WI38 (cell line): ENCODE results near the gene FMO1.

Source experiments
- H3K4me3 ChIP-seq: 2 replicates; pipeline ENCODE4 v1.5.1; 2011; ENCODE audit warnings: low read depth, mild to moderate bottlenecking, control low read depth, low read length
- TF ChIP-seq, protein P1 (sequence below): IDR thresholded peaks from 2 replicates; pipeline ENCODE4 v1.5.1; 2012; ENCODE audit warnings: low read depth, mild to moderate bottlenecking, control low read depth, low read length

The FMO1 gene

DNA sequence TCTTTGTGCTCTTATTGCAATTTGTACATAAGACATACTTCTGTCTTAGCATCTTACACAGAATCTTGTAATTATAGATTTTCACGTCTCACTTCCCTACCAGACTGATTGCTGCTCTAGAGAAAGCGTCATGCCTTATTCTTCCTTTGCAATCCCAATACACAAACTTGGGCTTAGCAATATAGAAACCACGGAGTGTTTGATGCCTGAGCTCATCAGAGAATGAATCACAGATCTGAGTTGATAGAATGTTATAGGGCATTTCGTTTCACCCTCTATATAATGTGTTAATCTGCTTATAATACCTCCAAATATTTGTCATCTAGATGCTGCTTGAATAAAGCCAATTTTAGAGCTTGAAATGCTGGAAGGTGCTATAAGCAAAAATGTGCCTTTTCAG is 6.6 kb downstream of the FMO1 start:
- TF ChIP-seq, protein P1, sequence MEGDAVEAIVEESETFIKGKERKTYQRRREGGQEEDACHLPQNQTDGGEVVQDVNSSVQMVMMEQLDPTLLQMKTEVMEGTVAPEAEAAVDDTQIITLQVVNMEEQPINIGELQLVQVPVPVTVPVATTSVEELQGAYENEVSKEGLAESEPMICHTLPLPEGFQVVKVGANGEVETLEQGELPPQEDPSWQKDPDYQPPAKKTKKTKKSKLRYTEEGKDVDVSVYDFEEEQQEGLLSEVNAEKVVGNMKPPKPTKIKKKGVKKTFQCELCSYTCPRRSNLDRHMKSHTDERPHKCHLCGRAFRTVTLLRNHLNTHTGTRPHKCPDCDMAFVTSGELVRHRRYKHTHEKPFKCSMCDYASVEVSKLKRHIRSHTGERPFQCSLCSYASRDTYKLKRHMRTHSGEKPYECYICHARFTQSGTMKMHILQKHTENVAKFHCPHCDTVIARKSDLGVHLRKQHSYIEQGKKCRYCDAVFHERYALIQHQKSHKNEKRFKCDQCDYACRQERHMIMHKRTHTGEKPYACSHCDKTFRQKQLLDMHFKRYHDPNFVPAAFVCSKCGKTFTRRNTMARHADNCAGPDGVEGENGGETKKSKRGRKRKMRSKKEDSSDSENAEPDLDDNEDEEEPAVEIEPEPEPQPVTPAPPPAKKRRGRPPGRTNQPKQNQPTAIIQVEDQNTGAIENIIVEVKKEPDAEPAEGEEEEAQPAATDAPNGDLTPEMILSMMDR = no peak
- H3K4me3 ChIP-seq = no peak overlapping the region

DNA sequence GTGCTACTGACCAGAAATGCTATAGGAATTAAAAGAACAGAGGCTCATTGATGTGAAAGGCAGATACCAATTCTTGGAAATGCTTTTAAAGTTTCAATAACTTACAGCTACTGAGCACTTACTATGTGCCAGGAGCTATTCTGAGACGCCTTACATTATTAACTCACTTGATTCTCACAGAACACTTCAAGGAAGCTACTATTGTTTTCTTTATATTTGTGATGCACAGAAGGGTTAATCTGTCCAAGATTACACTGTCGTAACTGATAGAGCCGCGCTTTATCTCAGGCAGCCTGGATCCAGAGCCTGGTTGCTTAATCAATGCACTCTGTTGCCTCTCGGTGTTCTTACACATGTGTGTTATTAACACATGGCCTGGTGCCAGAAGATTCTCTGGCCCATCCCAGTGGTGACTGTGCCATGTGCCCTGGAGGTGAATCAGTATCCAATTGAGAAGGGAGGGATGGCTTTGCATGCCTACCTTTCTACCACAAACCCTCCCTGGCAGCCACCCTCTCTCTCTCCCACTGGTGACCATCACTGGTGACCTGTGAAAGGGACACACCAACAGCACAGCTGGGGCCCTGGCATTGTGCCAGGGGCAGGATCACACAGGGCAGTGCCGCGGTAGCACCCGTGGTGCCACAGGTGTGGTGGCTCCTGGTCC is 8.8 kb downstream of the FMO1 start:
- no peak overlapping the region for H3K4me3 ChIP-seq
- TF ChIP-seq, protein P1 = no peak

DNA sequence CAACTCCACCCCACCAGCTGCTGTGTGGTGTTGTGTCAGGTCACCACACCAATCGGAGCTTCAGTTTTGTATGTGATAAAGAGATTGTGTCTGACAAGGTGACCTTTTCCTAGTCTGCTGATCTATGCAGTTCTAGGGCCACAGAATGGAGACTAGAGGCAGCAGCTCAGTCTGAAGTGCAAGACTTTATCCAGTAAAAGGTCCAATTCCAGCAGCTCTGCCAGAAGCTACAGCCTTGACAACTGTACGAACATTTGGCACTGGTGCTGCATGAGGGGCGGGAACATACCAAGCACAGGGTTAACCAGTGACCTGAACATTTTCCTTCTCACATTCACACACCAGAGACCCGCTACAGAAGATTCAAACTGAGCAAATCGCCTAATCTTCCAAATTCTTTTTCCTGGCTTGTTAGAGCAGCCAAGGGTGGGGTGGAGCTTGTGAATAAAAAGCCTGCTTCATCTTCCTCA is 9.3 kb downstream of the FMO1 start:
- no peak overlapping the region for H3K4me3 ChIP-seq
- TF ChIP-seq, protein P1 = no peak

DNA sequence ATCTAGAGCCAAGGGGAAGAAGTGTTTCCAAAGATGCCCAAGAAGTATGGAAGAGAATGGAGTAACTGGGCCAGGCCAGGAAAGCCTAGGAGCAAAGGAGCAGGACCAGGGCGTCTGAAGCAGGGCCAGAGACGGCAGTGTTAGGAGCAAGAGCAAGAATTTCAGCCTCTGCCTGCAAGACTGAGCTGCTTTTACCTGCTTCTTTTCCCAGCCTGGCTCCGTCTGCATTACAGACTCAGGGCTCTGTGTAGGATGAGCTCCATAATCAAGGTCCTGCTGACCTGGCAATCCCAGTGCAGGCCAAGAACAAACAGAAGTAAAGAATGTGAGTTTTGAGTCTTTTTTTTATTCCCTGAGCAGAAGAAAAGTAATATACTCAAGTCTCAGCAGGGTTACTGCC is 10.1 kb downstream of the FMO1 start:
- no peak overlapping the region for H3K4me3 ChIP-seq
- TF ChIP-seq, protein P1 = no peak

DNA sequence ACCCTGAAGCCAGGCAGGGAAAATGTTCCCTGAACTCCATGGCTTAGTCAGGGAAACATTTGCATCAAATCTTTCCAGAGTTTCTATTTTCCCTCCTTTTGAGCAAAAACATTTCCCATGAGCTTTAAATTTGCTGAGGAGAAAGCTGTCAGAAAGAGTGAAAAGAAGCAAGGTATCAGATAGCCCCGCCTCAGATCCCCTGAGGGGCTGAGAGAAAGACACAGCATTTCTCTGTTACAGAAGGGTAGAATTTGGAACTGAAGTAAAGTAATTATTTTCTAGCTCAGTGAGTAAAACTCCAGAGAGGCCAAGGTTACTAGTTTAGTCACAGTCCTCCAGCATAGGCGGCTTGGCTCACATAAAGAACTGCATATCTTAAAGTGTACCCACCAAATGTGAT is 10.6 kb downstream of the FMO1 start:
- TF ChIP-seq, protein P1 = no peak
- no peak overlapping the region for H3K4me3 ChIP-seq

DNA sequence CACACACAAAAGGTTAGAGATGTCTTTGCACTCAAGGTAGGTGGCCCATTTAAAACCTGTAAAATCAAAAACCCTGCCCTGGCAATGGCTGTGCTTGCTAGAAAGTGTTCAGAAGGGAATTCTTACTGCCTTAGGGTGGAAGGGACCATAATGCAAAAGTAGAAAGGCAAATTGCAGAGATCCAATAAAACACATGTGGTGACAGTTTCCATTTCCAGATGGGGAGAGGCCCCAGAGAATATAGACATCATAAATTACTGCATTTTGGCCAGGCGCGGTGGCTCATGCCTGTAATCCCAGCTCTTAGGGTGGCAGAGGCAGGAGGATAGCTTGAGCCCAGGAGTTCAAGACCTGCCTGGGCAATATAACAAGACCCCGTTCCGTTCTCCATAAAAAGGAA is 13.0 kb downstream of the FMO1 start:
- TF ChIP-seq, protein P1 = no peak

DNA sequence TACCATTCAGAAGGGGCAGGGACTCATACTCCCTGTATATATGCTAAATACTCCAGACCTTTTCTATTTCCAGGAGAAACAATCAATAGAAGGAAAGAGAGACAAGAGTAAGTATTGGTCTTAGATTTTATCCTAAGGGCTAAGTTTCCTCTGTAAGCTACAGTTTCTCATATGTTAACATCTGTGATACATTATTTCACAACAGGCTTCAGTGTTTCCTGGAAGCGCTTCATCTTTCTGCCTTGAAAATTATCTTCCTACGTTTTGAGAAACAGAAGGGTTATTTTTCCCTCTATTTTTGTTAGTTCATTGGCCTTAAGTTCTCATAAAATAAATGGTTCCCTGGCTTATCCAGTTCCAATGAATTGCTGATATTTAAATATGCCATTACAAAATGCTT is 15.6 kb downstream of the FMO1 start:
- no peak overlapping the region for H3K4me3 ChIP-seq
- TF ChIP-seq, protein P1 = no peak

More for the DNA sequence above, 13.0 kb downstream of the FMO1 start:
- no peak overlapping the region for H3K4me3 ChIP-seq
